GM20000 (cell line): Measurements from ENCODE around the gene USP24.

Experiments used
- DNase-seq: peaks from one replicate; pipeline ENCODE4 v3.0.0; 2012; ENCODE audit warnings: low spot score
- TF ChIP-seq, protein P1 (sequence below): IDR thresholded peaks from 2 replicates; pipeline ENCODE4 v1.5.1; 2012; ENCODE audit warnings: mild to moderate bottlenecking, control low read depth; ENCODE audit errors: extremely low read depth, missing control alignments

USP24 gene

DNA sequence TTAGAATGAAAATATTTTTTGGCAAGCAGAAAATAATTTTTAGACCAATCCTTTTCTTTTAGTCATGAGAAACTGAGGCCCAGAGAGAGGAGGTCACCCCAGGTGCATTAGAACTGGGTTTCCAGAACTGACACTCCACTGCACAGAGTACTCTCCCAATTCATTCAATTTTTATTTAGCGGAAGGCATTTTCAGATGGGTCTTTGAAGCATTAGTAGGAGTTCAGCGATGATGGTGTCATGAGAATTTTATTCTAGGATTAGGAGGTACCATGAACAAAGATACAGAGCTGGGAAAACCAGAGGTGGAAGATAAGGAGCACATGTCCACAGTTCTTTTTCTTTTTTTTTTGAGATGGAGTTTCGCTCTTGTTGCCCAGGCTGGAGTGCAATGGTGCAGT is 173.6 kb downstream of the USP24 start:
- TF ChIP-seq, protein P1, sequence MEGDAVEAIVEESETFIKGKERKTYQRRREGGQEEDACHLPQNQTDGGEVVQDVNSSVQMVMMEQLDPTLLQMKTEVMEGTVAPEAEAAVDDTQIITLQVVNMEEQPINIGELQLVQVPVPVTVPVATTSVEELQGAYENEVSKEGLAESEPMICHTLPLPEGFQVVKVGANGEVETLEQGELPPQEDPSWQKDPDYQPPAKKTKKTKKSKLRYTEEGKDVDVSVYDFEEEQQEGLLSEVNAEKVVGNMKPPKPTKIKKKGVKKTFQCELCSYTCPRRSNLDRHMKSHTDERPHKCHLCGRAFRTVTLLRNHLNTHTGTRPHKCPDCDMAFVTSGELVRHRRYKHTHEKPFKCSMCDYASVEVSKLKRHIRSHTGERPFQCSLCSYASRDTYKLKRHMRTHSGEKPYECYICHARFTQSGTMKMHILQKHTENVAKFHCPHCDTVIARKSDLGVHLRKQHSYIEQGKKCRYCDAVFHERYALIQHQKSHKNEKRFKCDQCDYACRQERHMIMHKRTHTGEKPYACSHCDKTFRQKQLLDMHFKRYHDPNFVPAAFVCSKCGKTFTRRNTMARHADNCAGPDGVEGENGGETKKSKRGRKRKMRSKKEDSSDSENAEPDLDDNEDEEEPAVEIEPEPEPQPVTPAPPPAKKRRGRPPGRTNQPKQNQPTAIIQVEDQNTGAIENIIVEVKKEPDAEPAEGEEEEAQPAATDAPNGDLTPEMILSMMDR = no peak
- DNase-seq = no peak

DNA sequence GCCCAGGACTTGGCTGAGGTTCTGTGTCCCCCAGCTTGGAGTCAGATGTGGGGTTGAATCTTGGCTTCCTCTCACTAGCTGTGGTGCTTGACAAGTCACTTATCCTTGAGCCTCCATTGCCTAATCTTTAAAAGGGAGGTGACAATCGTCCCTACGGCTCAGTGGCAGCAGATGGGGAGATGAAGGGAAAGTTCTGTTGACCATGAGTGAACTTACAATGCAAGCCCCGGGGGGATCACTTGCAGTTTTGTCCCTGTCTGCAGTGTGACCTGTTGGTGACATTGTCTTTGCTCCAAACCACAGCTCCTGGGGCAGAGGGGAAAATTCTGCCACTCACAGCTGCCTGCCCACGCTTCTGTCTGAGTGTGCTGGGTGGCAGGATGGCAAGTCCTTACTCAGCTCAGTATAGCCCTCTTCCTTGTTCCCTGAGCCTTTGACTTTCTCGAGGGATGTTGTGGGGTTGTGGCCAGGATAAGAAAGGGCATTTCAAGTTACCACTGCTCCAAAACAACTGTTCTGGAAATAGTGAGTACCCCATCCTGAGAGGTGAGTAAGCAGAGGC is 174.2 kb downstream of the USP24 start:
- TF ChIP-seq, protein P1 = no peak
- no peak for DNase-seq

DNA sequence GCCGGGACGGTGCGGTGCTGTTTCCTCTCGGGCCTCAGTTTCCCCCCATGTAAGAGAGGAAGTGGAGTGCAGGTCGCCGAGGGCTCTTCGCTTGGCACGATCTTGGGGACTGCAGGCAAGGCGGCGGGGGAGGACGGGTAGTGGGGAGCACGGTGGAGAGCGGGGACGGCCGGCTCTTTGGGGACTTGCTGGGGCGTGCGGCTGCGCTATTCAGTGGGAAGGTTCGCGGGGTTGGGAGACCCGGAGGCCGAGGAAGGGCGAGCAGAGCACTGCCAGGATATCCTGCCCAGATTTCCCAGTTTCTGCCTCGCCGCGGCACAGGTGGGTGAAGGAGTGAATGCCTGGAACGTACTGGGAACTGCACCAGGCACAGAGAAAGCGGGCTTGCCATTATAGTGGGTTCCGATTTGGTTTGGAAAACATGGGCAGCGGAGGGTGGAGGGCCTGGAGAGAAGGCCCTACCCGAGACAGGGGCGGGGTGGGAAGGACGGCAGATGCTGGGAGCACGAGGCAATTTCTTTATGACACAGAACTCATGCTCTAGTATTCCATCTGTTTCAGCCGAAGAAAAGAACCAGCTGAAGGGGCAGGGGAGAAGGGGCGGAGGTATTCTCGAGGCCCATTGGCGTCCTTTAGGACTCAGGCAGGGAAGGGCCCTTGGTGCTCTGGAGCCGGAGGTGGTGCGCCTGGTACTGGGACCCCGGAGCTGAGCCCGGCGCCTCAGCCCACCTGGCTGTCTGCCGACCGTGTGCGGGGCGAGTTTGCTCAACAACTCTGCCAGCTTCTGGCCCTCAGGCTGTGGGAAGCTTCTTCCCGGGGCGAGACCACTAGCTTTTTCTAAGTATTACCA is 174.9 kb downstream of the USP24 start:
- no peak for DNase-seq
- TF ChIP-seq, protein P1 = no peak

DNA sequence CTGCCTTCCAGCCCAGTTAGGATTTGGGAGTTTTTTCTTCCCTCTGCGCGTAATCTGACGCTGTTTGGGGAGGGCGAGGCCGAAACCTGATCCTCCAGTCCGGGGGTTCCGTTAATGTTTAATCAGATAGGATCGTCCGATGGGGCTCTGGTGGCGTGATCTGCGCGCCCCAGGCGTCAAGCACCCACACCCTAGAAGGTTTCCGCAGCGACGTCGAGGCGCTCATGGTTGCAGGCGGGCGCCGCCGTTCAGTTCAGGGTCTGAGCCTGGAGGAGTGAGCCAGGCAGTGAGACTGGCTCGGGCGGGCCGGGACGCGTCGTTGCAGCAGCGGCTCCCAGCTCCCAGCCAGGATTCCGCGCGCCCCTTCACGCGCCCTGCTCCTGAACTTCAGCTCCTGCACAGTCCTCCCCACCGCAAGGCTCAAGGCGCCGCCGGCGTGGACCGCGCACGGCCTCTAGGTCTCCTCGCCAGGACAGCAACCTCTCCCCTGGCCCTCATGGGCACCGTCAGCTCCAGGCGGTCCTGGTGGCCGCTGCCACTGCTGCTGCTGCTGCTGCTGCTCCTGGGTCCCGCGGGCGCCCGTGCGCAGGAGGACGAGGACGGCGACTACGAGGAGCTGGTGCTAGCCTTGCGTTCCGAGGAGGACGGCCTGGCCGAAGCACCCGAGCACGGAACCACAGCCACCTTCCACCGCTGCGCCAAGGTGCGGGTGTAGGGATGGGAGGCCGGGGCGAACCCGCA is 175.7 kb downstream of the USP24 start, which contains the start of gene PCSK9:
PCSK9 (plus strand) TSS at position 207 of the 741 bp plus-strand sequence; CDS start at position 497, 290 bp downstream.
- no peak for DNase-seq
- TF ChIP-seq, protein P1 = no peak

DNA sequence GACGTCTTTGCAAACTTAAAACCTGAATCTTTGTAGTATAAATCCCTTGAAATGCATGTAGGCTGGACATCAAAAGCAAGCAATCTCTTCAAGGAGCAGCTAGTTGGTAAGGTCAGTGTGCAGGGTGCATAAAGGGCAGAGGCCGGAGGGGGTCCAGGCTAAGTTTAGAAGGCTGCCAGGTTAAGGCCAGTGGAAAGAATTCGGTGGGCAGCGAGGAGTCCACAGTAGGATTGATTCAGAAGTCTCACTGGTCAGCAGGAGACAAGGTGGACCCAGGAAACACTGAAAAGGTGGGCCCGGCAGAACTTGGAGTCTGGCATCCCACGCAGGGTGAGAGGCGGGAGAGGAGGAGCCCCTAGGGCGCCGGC is 176.2 kb downstream of the USP24 start:
- DNase-seq = no peak
- TF ChIP-seq, protein P1 = no peak

DNA sequence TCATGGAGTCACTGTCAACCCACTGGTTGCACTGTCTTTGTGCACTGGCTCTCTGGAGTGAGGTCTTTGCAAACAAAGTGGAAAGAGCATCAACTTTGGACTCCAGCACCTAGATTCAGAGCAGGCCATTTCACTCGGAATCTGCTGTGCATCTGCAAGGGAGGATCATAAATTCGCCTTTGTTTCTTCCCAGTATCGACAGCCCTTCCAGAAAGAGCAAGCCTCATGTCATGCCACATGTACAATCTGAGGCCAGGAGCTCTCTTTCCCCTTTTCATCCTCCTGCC is 176.7 kb downstream of the USP24 start:
- DNase-seq = no peak
- TF ChIP-seq, protein P1 = no peak
